GF-D8 (cell line): ENCODE data around the gene SHQ1.
"Not testable (repeated sequence)": the region's sequence is repeated elsewhere in the genome, so short reads cannot be mapped to it uniquely, and the experiment has no call there.

Source experiments
- DNase-seq: peaks from one replicate; lab custom pipeline; 2025; lab: John Stamatoyannopoulos, UW

SHQ1 gene

DNA sequence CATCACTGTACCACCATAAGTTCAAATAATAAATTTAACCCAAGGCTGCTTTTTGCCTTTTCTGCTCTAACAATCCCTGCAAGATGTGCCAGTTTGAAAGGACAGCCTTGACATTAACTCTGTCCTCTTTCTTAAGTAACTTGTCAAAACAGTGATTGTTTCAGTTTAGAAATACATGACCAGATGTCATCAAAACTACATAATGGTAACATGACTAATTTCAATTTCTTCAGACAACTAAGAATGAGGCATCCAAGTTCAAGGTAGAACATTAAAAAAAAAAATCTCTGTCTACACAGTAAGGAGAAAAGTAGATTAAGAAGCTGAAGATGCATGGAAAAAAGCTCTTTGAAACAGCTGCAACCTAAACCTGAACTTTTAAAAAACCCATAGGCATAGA lies 47.4 kb downstream of the SHQ1 start:
- DNase-seq, result no peak

GRCh38 chr3:72798552-72799195 lies 49.6 kb downstream of the SHQ1 start:
- no peak for DNase-seq

- DNase-seq, result no peak
Measured at GRCh38 chr3:72797773-72798543, 50.3 kb downstream of the SHQ1 start.

GRCh38 chr3:72794079-72794478 lies 54.2 kb downstream of the SHQ1 start:
- DNase-seq, result no peak

DNA sequence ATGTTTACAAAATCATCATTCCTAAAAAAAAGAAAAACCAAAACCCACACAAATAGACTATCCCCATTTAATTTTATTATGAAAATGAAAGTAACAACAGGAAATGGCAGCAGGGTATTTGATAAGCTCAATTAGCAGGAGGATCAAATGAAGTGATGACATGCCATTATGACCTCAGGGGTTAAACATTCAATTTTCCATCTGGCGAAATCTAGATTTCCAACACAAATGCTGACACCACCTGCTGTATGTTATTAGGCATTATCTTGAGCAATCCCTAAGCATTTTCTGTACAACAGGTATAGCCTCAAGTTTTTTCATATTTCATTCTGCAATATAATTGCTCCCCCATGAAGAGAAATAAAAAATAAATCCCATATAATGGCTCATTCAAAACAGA lies 57.1 kb downstream of the SHQ1 start:
- no peak for DNase-seq

GRCh38 chr3:72789786-72790185 lies 58.5 kb downstream of the SHQ1 start:
- no peak for DNase-seq

DNA sequence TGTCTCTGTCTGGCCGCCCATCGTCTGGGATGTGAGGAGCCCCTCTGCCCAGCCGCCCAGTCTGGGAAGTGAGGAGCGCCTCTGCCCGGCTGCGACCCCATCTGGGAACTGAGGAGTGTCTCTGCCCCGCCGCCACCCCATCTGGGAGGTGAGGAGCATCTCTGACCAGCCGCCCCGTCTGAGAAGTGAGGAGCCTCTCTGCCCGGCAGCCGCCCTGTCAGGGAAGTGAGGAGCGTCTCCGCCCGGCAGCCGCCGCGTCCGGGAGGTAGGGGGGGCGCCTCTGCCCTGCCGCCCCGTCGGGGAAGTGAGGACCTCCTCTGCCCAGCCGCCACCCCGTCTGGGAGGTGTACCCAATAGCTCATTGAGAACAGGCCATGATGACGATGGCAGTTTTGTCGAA lies 60.0 kb downstream of the SHQ1 start:
- DNase-seq, result not testable (repeated sequence)

- no peak for DNase-seq
Measured at GRCh38 chr3:72786668-72787067, 61.6 kb downstream of the SHQ1 start.

DNA sequence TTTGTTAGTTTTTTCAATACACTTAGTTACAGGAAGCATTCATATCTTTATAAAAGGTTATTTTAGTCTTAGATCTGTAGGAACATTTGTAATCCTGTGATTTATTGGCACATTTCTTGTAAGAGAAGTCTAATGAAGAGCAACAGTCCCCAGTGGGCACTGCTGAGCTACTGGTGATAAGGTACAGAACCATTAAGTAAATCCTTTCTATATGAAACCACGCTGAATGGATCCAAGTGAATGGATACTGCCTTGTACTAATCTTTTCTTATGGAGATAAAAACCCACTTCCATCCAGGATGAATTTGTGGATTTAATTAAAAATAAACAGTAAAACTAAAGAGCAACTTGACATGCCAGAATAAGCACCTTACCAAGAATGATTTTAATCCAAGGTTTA lies 64.0 kb downstream of the SHQ1 start:
- DNase-seq, result no peak

DNA sequence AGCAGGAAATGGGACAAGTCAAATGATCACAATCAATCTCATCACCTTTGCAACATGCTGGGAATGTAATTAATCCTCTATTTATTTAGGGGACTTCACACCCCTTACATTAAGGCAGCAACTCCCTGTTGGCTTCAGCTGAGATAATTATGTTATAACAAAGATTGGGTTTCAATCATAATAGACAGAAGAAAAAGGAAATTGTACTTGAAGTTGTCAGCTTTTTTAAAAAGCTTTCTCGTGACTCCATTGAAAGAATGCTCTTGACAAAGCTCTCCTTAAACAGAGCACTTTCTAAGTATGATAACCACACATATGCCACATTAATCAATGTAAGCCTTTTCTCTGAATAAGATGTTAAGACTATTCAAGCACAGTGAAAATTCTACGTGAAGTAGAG lies 65.7 kb downstream of the SHQ1 start:
- DNase-seq, result no peak

DNA sequence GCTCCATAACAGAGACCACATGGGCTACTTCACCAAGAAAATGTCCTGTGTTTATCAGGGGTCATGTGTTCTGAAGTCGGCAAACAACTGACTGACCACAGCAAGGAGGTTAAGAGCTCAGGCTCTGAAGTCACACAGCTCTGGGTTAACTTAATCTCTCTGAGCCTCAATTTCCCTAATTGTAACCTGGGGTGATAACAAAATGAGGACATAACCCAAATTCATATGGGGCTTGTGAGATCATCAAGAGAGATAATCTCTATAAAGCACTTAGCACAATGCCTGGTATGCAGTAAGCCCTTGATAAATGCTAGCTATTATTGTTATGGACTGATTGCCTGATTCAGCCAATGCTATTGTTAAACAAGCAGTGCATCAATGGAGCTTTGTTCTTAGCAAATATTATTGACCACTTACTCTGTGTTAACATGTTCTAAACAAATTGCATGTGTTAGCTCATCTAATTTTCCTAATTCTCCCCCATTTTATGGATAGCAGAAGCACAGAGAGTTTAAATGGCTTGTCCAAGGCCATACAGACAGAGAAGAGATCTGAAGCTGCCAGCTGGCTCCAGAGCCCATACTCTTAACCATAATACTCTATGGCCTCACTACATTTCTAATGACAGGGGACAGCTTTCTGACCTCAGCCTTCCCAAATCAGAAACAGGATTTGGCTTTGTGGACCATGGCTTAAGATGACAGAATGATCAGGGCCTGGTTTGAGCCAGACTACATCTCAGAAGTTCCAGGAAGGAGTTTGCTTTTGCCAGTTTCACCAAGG lies 78.3 kb downstream of the SHQ1 start:
- no peak for DNase-seq

DNA sequence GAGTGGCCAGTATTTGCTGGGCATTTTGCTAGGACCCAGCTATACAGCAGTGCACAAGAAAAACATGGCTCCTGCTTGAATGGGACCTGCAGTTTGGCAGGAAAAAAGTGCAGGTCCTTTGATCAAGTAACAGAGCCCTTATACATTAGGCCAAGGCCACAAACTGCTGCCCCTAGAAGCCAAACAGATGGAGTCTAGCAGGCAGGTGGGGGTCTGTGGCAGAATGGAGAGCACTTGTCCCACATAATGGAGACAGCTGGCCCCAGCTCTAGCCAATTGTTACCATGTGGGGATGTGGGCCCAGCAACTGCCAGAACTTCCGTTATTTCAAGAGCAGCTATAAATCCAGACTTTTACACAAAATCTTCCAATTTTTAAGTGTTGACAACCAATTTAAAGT lies 79.3 kb downstream of the SHQ1 start:
- DNase-seq, result no peak

GRCh38 chr3:72768481-72768880 lies 79.8 kb downstream of the SHQ1 start:
- no peak for DNase-seq

GRCh38 chr3:72768006-72768441 lies 80.2 kb downstream of the SHQ1 start:
- no peak for DNase-seq

GRCh38 chr3:72766866-72767265 lies 81.4 kb downstream of the SHQ1 start:
- no peak for DNase-seq

DNA sequence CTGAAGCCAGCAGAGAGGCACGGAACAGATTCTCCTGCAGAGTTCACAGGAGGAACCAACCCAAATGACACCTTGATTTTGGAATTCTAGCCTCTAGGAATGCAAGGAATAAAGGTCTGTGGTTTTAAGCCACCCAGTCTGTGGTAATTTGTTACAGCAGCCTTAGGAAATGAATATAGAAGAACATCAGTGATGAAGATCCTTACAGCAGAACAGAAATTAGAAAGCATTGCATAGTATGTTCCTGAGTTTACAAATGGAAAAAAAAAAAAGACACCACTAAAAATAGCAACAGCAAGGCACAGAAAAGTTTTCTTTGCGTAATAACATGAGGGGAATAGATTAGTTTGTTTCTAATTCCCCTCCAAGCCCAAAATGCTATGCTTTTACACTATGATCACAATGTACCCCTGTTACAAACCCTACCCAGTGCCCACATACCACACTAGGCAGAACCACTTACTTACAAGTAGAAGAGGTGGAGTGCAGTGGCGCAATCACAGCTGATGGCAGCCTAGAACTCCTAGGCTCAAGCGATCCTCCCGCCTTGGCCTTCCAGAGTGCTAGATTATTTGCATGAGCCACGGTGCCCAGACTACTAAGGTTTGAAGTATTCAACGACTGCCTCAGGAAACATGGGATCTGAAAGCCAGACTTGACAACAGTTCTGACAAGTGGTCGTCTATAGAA lies 84.3 kb downstream of the SHQ1 start:
- DNase-seq, result no peak

DNA sequence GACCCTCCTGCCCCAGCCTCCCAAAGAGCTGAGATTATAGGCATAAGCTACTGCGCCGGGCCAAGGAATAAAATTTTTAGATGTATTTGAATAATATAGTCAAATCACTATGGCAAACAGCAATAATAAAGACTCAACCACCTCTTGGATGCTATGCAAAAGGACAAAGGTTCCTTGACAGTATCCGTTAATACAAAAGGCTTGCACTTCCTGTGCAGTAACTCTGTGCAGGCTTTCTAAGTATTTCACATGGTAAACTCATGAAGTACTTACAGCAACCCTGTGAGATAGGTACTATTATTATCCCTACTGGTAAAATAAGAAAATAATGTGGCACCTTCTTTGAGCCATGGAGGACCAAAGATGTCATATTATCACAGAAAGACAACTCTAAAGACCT lies 86.8 kb downstream of the SHQ1 start:
- no peak for DNase-seq

DNA sequence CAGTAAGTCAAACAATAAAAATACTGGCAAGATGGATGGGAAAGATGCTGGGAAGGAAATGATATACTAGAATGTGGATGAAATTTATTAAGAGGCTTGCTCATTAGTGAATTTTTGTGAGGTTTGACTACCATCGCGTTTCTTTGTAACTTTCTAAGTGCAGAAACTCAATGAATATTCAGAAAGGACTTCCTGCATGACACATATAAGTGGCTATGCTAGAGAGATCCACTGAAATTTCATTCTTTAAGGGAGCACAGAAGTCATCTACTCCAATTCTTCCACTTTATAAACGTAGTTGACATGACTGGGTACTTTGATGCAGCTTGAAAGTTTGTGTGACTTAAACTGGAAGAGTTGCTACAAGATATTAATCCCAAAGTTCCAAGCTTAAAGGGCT lies 88.0 kb downstream of the SHQ1 start:
- no peak for DNase-seq

DNA sequence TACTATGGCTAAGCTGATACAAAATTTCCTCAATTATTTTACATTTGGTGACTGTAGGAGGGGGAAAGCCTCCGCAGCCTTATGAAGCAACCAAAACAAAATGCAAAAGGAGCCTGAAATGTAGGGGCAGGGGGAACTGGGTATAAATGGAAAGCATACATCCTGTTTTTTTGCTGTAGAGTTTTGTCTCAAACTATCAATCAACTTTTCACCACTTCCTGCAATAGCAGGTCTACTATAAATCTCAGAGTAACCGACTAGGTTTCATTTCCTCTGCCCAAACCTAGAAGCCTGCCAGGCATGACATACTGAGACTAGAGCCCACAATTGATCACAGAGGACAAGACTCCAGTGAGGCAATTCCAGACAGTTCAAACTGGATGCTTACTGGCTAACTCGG lies 91.3 kb downstream of the SHQ1 start:
- DNase-seq, result peak; percentile 41

DNA sequence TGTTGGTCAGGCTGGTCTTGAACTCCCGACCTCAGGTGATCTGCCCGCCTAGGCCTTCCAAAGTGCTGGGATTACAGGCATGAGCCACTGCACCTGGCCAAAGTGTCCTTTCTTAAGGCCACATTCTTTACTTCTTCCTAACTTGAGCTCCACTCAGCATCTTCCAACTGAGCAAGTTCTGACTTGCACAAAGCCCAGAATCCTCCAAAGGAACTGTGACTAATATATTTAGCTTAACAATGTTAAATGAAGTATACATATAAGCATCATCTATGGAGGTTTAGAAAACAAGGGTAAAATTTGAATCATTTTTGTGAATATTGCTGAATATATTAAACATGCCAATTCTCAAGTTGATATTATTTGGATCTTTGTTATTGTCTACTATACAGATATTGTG lies 93.7 kb downstream of the SHQ1 start:
- no peak for DNase-seq

- DNase-seq, result no peak
Measured at GRCh38 chr3:72753495-72753894, 94.8 kb downstream of the SHQ1 start.

DNA sequence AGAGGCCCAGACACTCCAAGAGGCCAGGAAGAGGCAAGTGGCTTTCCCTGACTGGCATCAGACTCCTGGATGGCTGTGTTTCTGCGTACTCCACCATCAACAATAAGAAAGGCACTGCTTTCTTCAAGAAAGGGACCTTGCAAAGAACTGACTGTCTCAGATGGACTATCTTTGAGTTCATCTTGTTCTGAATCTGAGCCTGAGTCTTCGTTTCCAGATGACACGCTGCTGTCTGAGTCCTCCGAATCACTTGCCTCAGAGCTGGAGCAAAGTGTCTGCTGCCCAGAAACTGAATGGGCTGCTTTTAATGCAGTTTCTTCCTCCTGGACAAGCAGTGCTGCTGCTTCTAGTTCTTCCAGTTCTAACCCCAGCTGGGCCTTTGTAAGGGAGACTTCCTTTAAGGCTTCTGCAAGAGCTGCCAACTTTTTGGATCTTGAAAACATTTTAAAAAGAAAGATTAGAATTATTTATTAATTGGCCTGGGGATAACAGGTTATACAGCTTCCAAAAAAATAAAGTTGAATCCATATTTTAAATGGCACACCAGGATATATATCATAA lies 97.8 kb downstream of the SHQ1 start:
- no peak for DNase-seq
